ENCODE measurements around the gene NES. TPM values are rescaled to one million over a fixed set of nuclear protein-coding genes. Genes with fewer than 3 reads are reported as not detected.
A peak's percentile ranks its signal among the peaks of the same experiment; 100 is the strongest.

NES gene
- total RNA-seq, 4 donors from 2014 or later = 59.9 to 65.3 (median 63.9) TPM

GRCh38 chr1:156717351-156717750 lies 40.1 kb upstream of the NES start:
- no peak for TF ChIP-seq EP300 (IDR thresholded peaks at IDR 0.05)
- no peak for TF ChIP-seq POLR2A (IDR thresholded peaks at IDR 0.05)
- no peak for TF ChIP-seq CTCF (IDR thresholded peaks at IDR 0.05)
- Histone ChIP-seq H3K36me3 (peaks cover 0 to 32% (median 0%) of the 10 kb centered on the region in 3 donors), H3K4me1 (peaks cover 0 to 7% (median 3%) of the 10 kb centered on the region in 4 donors), H3K9me3 (no peaks in the 10 kb centered on the region), H3K27me3 (no peaks in the 10 kb centered on the region), H3K27ac (no peak overlapping the region), H3K4me3 (no peak overlapping the region)
- 87 to 90% methylated on average over 4 of the region's 4 CpGs for whole genome bisulfite sequencing, 2 donors
- no peak for DNase-seq (ENCODE audit: low spot score in 2 of 2)

- WGBS, 2 donors = 66 to 72% methylated on average over 3 of the region's 3 CpGs
- Histone ChIP-seq H3K27ac (no peak overlapping the region), H3K4me3 (no peak overlapping the region), H3K9me3 (no peaks in the 10 kb centered on the region), H3K4me1 (peaks cover 0 to 28% (median 0%) of the 10 kb centered on the region in 4 donors), H3K27me3 (no peaks in the 10 kb centered on the region), H3K36me3 (peaks cover 0 to 8% (median 0%) of the 10 kb centered on the region in 3 donors)
- TF ChIP-seq CTCF (IDR thresholded peaks at IDR 0.05) (no peak), EP300 (IDR thresholded peaks at IDR 0.05) (no peak), POLR2A (IDR thresholded peaks at IDR 0.05) (no peak)
- no peak for DNase-seq (ENCODE audit: low spot score in 2 of 2)
Measured at GRCh38 chr1:156714830-156715229, 37.6 kb upstream of the NES start.

GRCh38 chr1:156712626-156713025 lies 35.4 kb upstream of the NES start:
- Histone ChIP-seq H3K4me3 (no peak overlapping the region), H3K27ac (no peak overlapping the region)

GRCh38 chr1:156711011-156711817 lies 34.0 kb upstream of the NES start:
- peak overlapping the region in 1 of 4 donors; percentile 86 for H3K27ac ChIP-seq
- TF ChIP-seq CTCF (IDR thresholded peaks at IDR 0.05) (no peak), EP300 (IDR thresholded peaks at IDR 0.05) (no peak), POLR2A (IDR thresholded peaks at IDR 0.05) (no peak)
- 50 to 52% methylated on average over 9 of the region's 9 CpGs for WGBS, 2 donors
- no peaks in the 10 kb centered on the region for H3K9me3 ChIP-seq
- H3K4me3 ChIP-seq = no peak overlapping the region
- no peaks in the 10 kb centered on the region for H3K27me3 ChIP-seq
- peaks cover 0 to 64% (median 16%) of the 10 kb centered on the region in 4 donors for H3K4me1 ChIP-seq
- no peaks in the 10 kb centered on the region for H3K36me3 ChIP-seq
- no peak for DNase-seq (ENCODE audit: low spot score in 2 of 2)

More at GRCh38 chr1:156712626-156713025, 35.4 kb upstream of the NES start:
- H3K36me3 ChIP-seq = no peaks in the 10 kb centered on the region
- TF ChIP-seq POLR2A (IDR thresholded peaks at IDR 0.05) (no peak), CTCF (IDR thresholded peaks at IDR 0.05) (no peak), EP300 (IDR thresholded peaks at IDR 0.05) (no peak)
- H3K27me3 ChIP-seq = no peaks in the 10 kb centered on the region
- DNase-seq (ENCODE audit: low spot score in 2 of 2) = no peak
- 40 to 44% methylated on average over 3 of the region's 3 CpGs for WGBS, 2 donors
- peaks cover 0 to 50% (median 9%) of the 10 kb centered on the region in 4 donors for H3K4me1 ChIP-seq
- no peaks in the 10 kb centered on the region for H3K9me3 ChIP-seq

GRCh38 chr1:156709757-156710489 lies 32.7 kb upstream of the NES start:
- TF ChIP-seq CTCF (IDR thresholded peaks at IDR 0.05) (no peak), EP300 (IDR thresholded peaks at IDR 0.05) (no peak), POLR2A (IDR thresholded peaks at IDR 0.05) (no peak)
- Histone ChIP-seq H3K36me3 (no peaks in the 10 kb centered on the region), H3K4me1 (peaks cover 0 to 77% (median 29%) of the 10 kb centered on the region in 4 donors), H3K4me3 (no peak overlapping the region), H3K27ac (peak overlapping the region in 2 of 4 donors; percentile 65 to 86), H3K9me3 (no peaks in the 10 kb centered on the region), H3K27me3 (peaks cover 0 to 3% of the 10 kb centered on the region in 2 donors)
- DNase-seq (ENCODE audit: low spot score in 2 of 2) = peak; percentile 50 to 55
- WGBS, 2 donors = 27 to 29% methylated on average over 11 of the region's 11 CpGs

Measured in tibial nerve (tissue), 4 donors.